ENCODE measurements around the gene CD40.

Gene CD40

GRCh38 chr20:46134716-46135115, 16.6 kb downstream of the CD40 start:
- H3K4me2 ChIP-seq (ENCODE audit: low read depth, low read length, poor library complexity, severe bottlenecking), result no peak overlapping the region
- H2AFZ ChIP-seq (ENCODE audit: low read length), result no peak overlapping the region
- no peaks in the 10 kb centered on the region for H4K20me1 ChIP-seq (ENCODE audit: insufficient read depth, low read length, poor library complexity, severe bottlenecking)
- no peaks in the 10 kb centered on the region for H3K79me2 ChIP-seq (ENCODE audit: insufficient read depth, low read length)
- no peaks in the 10 kb centered on the region for H3K9me3 ChIP-seq (ENCODE audit: insufficient read depth, low read depth, low read length)
- no peaks in the 10 kb centered on the region for H3F3A ChIP-seq (ENCODE audit: low read depth)
- no peak overlapping the region for H3K4me3 ChIP-seq (ENCODE audit: low read length, poor library complexity, severe bottlenecking)
- H3K27me3 ChIP-seq (ENCODE audit: insufficient read depth, low read length, poor library complexity, severe bottlenecking), result no peaks in the 10 kb centered on the region
- H3K36me3 ChIP-seq (ENCODE audit: insufficient read depth, low read length), result no peaks in the 10 kb centered on the region
- H3K9ac ChIP-seq (ENCODE audit: low read depth, low read length, poor library complexity, severe bottlenecking), result no peak overlapping the region
- no peaks in the 10 kb centered on the region for H3K9me2 ChIP-seq (replicated peaks; ENCODE audit: low read depth, low read length)
- no peaks in the 10 kb centered on the region for H3K4me1 ChIP-seq (ENCODE audit: insufficient read depth, low read length, poor library complexity, severe bottlenecking)
- TF ChIP-seq EZH2phosphoT487 (IDR thresholded peaks at IDR 0.05; ENCODE audit: borderline replicate concordance) (no peak), CTCF (conservative IDR thresholded peaks at IDR 0.05; ENCODE audit: low read length) (no peak)

GRCh38 chr20:46135856-46136633, 17.9 kb downstream of the CD40 start:
- no peak overlapping the region for H3K4me3 ChIP-seq (ENCODE audit: low read length, poor library complexity, severe bottlenecking)
- H3K9ac ChIP-seq (ENCODE audit: low read depth, low read length, poor library complexity, severe bottlenecking), result no peak overlapping the region
- H3K36me3 ChIP-seq (ENCODE audit: insufficient read depth, low read length), result no peaks in the 10 kb centered on the region
- H3K4me1 ChIP-seq (ENCODE audit: insufficient read depth, low read length, poor library complexity, severe bottlenecking), result no peaks in the 10 kb centered on the region
- no peak overlapping the region for H3K4me2 ChIP-seq (ENCODE audit: low read depth, low read length, poor library complexity, severe bottlenecking)
- no peaks in the 10 kb centered on the region for H4K20me1 ChIP-seq (ENCODE audit: insufficient read depth, low read length, poor library complexity, severe bottlenecking)
- H2AFZ ChIP-seq (ENCODE audit: low read length), result no peak overlapping the region
- no peaks in the 10 kb centered on the region for H3F3A ChIP-seq (ENCODE audit: low read depth)
- H3K27me3 ChIP-seq (ENCODE audit: insufficient read depth, low read length, poor library complexity, severe bottlenecking), result no peaks in the 10 kb centered on the region
- TF ChIP-seq EZH2phosphoT487 (IDR thresholded peaks at IDR 0.05; ENCODE audit: borderline replicate concordance) (no peak), CTCF (conservative IDR thresholded peaks at IDR 0.05; ENCODE audit: low read length) (no peak)
- no peaks in the 10 kb centered on the region for H3K9me3 ChIP-seq (ENCODE audit: insufficient read depth, low read depth, low read length)
- H3K9me2 ChIP-seq (replicated peaks; ENCODE audit: low read depth, low read length), result no peaks in the 10 kb centered on the region
- no peaks in the 10 kb centered on the region for H3K79me2 ChIP-seq (ENCODE audit: insufficient read depth, low read length)

- no peaks in the 10 kb centered on the region for H3K9me2 ChIP-seq (replicated peaks; ENCODE audit: low read depth, low read length)
- H3K9ac ChIP-seq (ENCODE audit: low read depth, low read length, poor library complexity, severe bottlenecking), result no peak overlapping the region
- no peak overlapping the region for H2AFZ ChIP-seq (ENCODE audit: low read length)
- H3K27me3 ChIP-seq (ENCODE audit: insufficient read depth, low read length, poor library complexity, severe bottlenecking), result no peaks in the 10 kb centered on the region
- H3K79me2 ChIP-seq (ENCODE audit: insufficient read depth, low read length), result no peaks in the 10 kb centered on the region
- no peaks in the 10 kb centered on the region for H3K4me1 ChIP-seq (ENCODE audit: insufficient read depth, low read length, poor library complexity, severe bottlenecking)
- H3K4me3 ChIP-seq (ENCODE audit: low read length, poor library complexity, severe bottlenecking), result no peak overlapping the region
- H3K4me2 ChIP-seq (ENCODE audit: low read depth, low read length, poor library complexity, severe bottlenecking), result no peak overlapping the region
- no peak for TF ChIP-seq CTCF (conservative IDR thresholded peaks at IDR 0.05; ENCODE audit: low read length)
- no peak for TF ChIP-seq EZH2phosphoT487 (IDR thresholded peaks at IDR 0.05; ENCODE audit: borderline replicate concordance)
- H3K36me3 ChIP-seq (ENCODE audit: insufficient read depth, low read length), result no peaks in the 10 kb centered on the region
- no peaks in the 10 kb centered on the region for H3K9me3 ChIP-seq (ENCODE audit: insufficient read depth, low read depth, low read length)
- no peaks in the 10 kb centered on the region for H3F3A ChIP-seq (ENCODE audit: low read depth)
- no peaks in the 10 kb centered on the region for H4K20me1 ChIP-seq (ENCODE audit: insufficient read depth, low read length, poor library complexity, severe bottlenecking)
Observed at GRCh38 chr20:46137816-46138215, 19.7 kb downstream of the CD40 start.
